Activated naive CD4-positive, alpha-beta T cell treated with anti-CD3 and anti-CD28 coated beads, Interleukin-2, amount 50 U/mL, for 24 hours (primary cell): ENCODE results near the gene KCNT1.
"Not testable (repeated sequence)": the region's sequence is repeated elsewhere in the genome, so short reads cannot be mapped to it uniquely, and the experiment has no call there.

ENCODE experiments used
- H3K27ac Mint-ChIP-seq: one replicate; pipeline ENCODE4 v1.8.0; 2021; ENCODE audit warnings: mild to moderate bottlenecking, mixed read lengths
- H3K27me3 Mint-ChIP-seq: one replicate; pipeline ENCODE4 v1.8.0; 2021; ENCODE audit warnings: mixed read lengths
- H3K36me3 Mint-ChIP-seq: one replicate; pipeline ENCODE4 v1.8.0; 2021; ENCODE audit warnings: mixed read lengths
- H3K4me1 Mint-ChIP-seq: one replicate; pipeline ENCODE4 v1.8.0; 2021; ENCODE audit warnings: mixed read lengths
- H3K4me3 Mint-ChIP-seq: one replicate; pipeline ENCODE4 v1.8.0; 2021; ENCODE audit warnings: mild to moderate bottlenecking, mixed read lengths
- H3K9me3 Mint-ChIP-seq: one replicate; pipeline ENCODE4 v1.8.0; 2021; ENCODE audit warnings: mixed read lengths

The KCNT1 gene

DNA sequence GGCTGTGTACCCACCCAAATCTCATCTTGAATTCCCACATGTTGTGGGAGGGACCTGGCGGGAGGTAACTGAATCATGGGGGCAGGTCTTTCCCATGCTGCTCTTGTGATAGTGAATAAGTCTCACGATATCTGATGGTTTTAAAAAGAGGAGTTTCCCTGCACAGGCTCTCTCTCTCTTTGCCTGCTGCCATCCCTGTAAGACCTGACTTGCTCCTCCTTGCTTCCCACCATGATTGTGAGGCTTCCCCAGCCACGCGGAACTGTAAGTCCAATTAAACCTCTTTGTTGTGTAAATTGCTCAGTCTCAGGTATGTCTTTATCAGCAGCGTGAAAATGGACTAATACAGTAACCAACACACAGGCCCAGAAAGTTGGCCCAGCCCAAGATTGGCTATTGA, 33.0 kb upstream of the KCNT1 start:
- H3K4me1 Mint-ChIP-seq, H3K9me3 Mint-ChIP-seq, H3K27me3 Mint-ChIP-seq, H3K4me3 Mint-ChIP-seq, H3K27ac Mint-ChIP-seq, H3K36me3 Mint-ChIP-seq: not testable (repeated sequence)

DNA sequence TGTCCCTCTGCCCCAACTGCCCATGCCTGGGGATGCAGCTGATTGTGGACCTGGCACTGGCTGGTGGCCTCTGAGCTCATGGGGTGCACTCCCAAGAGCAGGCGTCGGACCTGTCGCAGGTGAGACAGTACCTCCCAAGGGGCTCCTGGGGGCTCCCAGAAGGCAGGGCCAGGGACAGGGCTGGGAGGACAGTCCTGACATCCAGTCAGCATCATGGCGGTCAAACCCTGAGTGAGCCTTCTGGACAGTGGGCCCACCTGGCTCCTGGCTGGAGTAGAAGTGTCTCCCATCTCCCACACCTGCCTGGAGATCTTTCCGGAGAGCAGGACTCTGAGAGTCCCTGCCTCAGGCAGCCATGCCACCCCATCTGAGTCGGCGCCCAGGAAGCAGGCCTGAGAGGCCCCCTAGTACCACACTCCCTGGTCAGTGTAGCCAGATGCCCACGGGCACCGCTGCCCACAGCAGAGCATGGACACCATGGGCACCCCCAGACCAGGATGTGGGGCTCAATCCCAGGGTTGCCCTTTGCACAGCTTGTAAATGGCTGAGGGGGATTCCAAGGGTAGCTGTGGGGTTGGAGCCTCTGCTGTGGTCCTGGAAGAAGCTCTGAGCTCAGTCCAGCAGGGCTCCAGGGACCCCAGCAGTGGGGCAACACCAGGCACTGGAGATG, 32.2 kb upstream of the KCNT1 start:
- Mint-ChIP-seq H3K4me3 (no peak overlapping the region), H3K27ac (no peak overlapping the region), H3K36me3 (no peaks in the 10 kb centered on the region), H3K4me1 (no peaks in the 10 kb centered on the region), H3K9me3 (no peaks in the 10 kb centered on the region), H3K27me3 (peaks cover 3% of the 10 kb centered on the region)

DNA sequence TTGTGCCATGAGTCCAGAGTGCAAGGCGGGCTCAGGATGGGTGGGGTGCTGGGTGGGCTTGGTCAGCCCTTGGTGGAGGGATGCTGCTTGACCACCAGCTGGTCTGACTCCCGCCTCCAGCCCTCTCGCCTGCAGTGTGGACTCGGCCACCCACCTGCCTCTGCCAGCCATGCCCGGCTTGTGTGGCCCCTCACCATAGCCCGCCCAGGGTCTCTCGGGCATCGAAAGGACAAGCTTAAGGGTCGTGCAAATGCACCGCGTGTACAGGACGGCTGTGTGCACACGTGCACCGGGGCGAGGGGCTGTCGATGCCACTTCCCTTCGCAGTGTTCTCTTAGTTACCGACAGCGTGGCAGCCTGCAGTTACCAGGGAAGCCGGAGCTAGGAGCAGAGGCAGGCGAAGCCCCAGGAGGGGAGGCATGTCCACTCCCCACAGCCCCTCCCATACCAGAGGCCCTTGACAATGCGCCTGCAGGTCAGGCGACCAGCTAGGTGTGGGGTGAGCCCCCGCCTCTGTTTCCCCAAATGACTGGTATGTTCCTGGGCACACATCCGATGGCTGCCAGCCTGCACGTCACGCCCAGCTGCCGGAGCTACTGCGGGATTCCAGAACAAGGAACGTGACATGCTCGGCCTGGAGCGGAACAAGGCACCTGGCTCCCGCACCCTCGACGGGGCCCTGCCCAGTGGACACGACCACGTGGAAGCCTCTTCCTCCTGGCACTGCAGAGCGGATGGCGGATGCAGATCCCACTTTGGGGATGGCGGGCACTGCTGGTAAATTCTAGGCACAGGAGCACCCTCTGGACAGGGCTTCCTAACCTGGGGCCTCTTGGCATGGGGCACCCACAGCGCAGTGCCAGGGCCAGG, 31.0 kb upstream of the KCNT1 start:
- H3K27ac Mint-ChIP-seq: no peak overlapping the region
- peaks cover 3% of the 10 kb centered on the region for H3K27me3 Mint-ChIP-seq
- no peaks in the 10 kb centered on the region for H3K36me3 Mint-ChIP-seq
- no peaks in the 10 kb centered on the region for H3K9me3 Mint-ChIP-seq
- no peak overlapping the region for H3K4me3 Mint-ChIP-seq
- no peaks in the 10 kb centered on the region for H3K4me1 Mint-ChIP-seq

DNA sequence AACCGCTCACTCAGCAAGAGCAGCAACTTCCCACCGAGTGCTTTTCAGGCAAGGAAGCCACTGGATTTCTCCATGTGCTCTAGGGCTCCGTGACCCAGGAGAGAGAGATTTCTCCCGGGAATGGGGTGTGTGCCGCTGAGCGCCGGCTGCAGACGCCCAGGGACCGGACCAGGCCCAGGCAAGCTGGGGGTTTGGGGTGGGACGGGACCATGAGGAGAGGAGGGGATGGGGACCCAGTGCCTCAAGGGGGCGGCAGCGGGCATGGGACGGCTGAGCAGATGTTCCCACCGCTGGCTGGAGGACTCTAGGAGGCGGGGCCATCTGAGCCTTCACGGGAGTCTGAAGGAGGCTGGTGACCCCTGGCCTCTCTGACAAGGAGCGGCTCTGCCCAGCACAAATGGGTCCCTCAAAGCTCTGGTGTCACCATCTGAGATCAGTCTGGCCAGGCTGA, 30.4 kb upstream of the KCNT1 start:
- Mint-ChIP-seq H3K4me1 (no peaks in the 10 kb centered on the region), H3K27me3 (peaks cover 3% of the 10 kb centered on the region), H3K36me3 (no peaks in the 10 kb centered on the region), H3K9me3 (no peaks in the 10 kb centered on the region), H3K27ac (no peak overlapping the region), H3K4me3 (no peak overlapping the region)

DNA sequence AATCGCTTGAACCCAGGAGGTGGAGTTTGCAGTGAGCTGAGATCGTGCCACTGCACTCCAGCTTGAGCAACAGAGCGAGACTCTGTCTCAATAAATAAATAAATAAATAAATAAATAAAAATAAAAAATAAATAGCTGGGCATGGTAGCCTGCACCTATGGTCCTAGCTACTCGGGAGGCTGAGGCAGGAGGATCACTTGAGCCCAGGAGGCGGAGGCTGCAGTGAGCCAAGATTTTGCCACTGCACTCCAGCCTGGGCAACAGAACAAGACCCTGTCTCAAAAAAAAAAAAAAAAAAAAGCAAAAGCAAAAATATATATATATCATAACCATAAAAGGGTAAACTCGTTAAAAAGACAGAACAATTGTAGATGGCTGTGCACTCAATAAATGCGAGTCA, 29.2 kb upstream of the KCNT1 start:
- not testable (repeated sequence) for H3K36me3 Mint-ChIP-seq, H3K4me1 Mint-ChIP-seq, H3K9me3 Mint-ChIP-seq, H3K27me3 Mint-ChIP-seq, H3K4me3 Mint-ChIP-seq, H3K27ac Mint-ChIP-seq

DNA sequence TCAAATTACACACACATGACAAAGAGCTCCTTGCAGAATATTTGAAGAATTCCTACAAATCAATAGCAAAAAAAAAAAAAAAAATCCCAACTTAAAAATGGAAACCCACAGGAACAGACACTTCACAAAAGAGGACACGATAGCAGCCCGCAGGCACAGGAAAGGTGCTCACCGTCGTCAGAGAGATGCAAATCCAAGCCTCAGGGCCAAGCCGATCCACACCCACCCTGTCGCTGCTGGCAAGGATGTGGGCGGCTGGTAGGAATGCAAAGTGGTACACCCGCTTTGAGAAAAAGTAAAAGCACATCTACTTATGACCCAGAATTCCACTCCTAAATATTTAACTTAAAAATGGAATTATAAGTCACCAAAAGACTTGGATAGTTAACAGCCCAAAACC, 28.0 kb upstream of the KCNT1 start:
- no peaks in the 10 kb centered on the region for H3K36me3 Mint-ChIP-seq
- peaks cover 3% of the 10 kb centered on the region for H3K27me3 Mint-ChIP-seq
- H3K27ac Mint-ChIP-seq: no peak overlapping the region

DNA sequence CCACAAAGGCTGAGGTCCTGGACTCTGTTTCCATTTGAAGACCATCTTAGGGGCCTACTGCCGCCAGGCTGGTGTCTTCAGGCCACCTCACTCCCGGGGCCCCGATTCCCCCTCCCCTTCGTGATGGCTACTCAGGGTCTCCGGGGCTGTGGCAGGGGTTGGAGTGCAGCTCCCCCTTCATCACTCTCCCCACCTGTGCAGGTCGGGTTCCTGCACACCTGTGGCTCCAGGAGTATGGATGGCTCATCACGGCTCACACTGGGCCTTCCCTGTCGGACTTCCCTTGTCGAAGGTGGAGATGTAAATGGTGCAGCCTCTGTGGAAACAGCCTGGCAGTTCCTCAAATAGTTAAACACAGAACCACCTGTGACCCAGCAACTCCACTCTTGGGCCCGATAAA, 27.0 kb upstream of the KCNT1 start:
- Mint-ChIP-seq H3K27me3 (peaks cover 3% of the 10 kb centered on the region), H3K9me3 (no peaks in the 10 kb centered on the region)

More for the DNA sequence above, 28.0 kb upstream of the KCNT1 start:
- Mint-ChIP-seq H3K9me3 (no peaks in the 10 kb centered on the region), H3K4me3 (no peak overlapping the region), H3K4me1 (no peaks in the 10 kb centered on the region)

DNA sequence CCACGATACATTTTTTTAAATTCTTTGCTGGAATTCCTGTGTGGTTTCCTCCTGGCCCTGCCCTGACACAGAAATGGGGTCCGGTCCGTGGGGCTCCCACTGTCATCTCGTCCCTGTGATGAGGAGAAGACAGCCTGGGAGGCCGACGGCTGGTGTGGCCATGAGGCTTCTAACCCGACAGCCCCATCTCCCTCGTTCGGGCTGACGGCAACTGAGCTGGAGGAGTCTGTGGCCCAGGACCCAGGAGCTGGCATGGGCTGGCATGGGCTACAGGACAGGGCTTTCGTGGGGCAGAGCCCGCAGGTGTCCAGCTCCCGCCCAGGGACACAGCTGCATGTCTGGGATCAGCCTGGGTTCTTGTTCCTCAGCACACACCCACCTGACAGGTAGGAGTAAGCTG, 25.1 kb upstream of the KCNT1 start:
- Mint-ChIP-seq H3K36me3 (no peaks in the 10 kb centered on the region), H3K27me3 (peaks cover 3% of the 10 kb centered on the region), H3K9me3 (no peaks in the 10 kb centered on the region), H3K27ac (no peak overlapping the region), H3K4me3 (no peak overlapping the region), H3K4me1 (no peaks in the 10 kb centered on the region)

More for the DNA sequence above, 27.0 kb upstream of the KCNT1 start:
- H3K27ac Mint-ChIP-seq: no peak overlapping the region
- no peak overlapping the region for H3K4me3 Mint-ChIP-seq
- H3K36me3 Mint-ChIP-seq: no peaks in the 10 kb centered on the region
- no peaks in the 10 kb centered on the region for H3K4me1 Mint-ChIP-seq

DNA sequence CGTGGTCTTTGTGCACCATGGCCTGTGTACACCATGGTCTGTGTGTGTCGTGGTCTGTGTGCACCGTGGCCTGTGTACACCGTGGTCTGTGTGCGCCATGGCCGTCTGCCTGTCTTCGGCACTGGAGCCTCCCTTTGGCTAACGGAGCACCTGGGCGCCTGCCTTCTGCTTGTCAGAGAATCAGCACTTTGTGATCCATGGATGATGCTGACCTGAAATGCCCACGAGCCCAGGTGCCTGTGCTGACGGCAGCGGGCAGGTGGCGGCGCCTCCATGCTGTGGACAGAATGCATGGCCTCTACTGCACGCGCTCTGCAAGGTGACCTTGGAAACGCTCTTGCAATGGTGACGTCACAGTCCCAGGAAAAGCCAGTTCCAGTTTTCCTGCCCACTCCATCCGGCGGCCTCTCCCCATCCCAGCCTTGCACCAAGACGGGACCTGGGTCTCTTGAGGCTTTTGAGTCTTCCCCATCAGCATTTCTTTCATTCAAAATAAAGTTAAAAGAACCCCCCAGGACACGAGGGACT, 24.3 kb upstream of the KCNT1 start:
- no peaks in the 10 kb centered on the region for H3K36me3 Mint-ChIP-seq
- no peak overlapping the region for H3K4me3 Mint-ChIP-seq
- no peak overlapping the region for H3K27ac Mint-ChIP-seq
- no peaks in the 10 kb centered on the region for H3K27me3 Mint-ChIP-seq
- H3K9me3 Mint-ChIP-seq: no peaks in the 10 kb centered on the region
- no peaks in the 10 kb centered on the region for H3K4me1 Mint-ChIP-seq

DNA sequence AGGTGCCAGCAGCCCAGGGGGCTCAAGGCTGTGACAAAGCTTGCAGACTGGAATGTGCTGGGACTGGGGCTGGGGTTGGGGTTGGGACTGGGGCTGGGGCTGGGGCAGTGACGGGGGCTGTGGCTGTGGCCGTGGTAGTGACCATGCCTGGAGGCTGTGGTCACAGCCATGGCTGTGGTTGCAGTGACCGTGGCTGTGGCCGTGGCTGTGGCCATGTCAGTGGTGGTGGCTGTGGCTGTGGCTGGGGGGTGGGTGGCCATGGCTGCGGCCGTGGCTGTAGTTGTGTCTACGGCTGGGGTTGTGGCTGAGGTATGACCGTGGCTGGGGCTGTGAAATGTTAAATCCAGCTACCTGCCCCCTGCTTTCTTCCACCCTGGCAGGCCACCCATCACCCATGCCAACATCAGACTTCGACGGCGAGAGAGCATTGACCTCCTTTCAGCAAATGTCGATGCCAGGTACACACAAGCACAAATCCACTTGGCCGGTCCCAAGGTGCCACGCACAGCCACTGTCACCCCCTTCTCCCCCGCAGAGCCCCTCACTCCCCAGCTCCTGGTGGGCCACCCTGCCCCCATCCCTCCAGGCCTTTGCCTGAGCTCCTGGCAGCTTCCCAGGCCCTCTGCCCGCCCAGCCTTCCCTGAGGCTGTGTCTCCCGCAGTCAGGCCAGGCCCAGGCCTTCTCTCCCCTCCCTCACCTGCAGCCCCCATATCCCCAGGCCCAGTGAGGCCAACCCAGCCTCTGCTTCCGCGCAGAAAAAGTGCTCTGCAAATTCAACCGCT, 23.6 kb upstream of the KCNT1 start:
- no peaks in the 10 kb centered on the region for H3K4me1 Mint-ChIP-seq
- no peaks in the 10 kb centered on the region for H3K27me3 Mint-ChIP-seq
- no peaks in the 10 kb centered on the region for H3K36me3 Mint-ChIP-seq
- no peak overlapping the region for H3K27ac Mint-ChIP-seq
- H3K4me3 Mint-ChIP-seq: no peak overlapping the region
- H3K9me3 Mint-ChIP-seq: no peaks in the 10 kb centered on the region

DNA sequence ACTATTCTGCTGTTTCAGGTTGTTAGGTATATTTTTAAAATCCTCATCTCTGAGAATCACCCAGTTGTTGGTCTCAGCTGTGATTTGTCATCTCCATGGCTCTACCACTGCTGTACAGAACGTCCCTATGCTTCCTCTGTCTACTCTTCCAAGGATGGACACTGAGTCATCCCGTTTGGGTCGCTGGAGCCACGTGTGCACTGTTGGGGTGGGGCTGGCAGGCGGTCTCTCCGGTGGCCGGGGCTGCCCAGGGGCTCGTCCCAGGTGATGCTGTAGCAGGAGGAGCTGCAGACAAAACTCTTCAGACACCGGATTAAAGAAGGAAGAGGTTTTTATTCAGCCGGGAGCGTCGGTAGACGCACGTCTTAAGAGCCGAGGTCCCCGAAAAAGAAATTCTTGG, 21.9 kb upstream of the KCNT1 start:
- H3K4me3 Mint-ChIP-seq: no peak overlapping the region

DNA sequence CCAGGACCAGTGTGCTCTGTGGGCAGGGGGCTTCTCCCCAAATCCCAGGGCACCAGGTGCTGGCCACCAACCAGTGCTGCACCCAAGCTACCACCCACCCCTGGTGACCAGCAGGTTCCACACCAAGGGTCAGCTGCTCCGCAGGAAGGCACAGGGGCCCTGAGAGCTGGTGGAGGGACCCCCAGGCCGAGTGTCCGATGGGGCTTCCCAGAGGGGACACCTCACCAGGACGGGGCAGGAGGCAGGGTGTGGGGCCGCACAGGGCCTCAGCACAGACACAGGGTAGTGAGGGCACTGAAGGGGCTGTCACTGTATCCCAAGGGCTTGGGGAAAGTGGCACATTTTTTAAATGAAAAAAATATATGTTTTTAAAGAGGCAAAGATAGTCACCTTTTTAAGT, 20.8 kb upstream of the KCNT1 start:
- H3K36me3 Mint-ChIP-seq: no peaks in the 10 kb centered on the region

More for the DNA sequence above, 21.9 kb upstream of the KCNT1 start:
- H3K4me1 Mint-ChIP-seq: no peaks in the 10 kb centered on the region
- H3K27me3 Mint-ChIP-seq: no peaks in the 10 kb centered on the region
- no peaks in the 10 kb centered on the region for H3K9me3 Mint-ChIP-seq
- no peaks in the 10 kb centered on the region for H3K36me3 Mint-ChIP-seq
- no peak overlapping the region for H3K27ac Mint-ChIP-seq

DNA sequence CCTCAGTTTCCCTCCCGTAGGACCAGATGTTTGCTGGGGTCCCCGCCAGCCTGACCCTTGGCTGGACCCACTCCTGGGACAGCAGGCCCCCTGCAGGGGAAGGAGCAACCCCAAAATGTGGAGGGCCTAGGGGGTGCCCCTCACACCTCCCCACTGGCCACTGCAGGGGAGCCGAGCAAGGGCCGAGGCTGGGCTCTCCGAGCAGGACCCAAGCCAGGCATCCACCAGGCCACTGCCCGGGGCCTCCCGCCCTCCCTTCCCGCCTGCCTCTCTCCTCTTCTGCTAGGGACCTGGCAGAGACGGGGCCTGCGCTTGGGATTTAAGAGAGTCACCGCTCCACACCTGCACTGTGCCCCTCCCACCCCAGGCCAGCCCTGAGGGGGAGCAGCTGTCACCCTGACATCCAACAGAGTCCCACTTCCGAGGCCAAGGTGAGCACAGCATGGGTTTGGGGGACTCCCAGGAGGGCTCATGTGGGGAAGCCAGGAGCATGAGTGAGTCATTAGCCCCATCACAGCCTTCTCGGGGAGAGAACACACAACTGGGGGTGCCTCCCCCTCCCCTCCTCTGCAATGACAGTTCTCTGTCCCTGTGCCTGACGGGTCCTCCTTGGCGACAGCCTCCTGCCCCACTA, 18.5 kb upstream of the KCNT1 start:
- Mint-ChIP-seq H3K4me3 (no peak overlapping the region), H3K4me1 (no peaks in the 10 kb centered on the region), H3K36me3 (no peaks in the 10 kb centered on the region), H3K27me3 (no peaks in the 10 kb centered on the region), H3K9me3 (no peaks in the 10 kb centered on the region), H3K27ac (no peak overlapping the region)

More for the DNA sequence above, 20.8 kb upstream of the KCNT1 start:
- Mint-ChIP-seq H3K27ac (no peak overlapping the region), H3K9me3 (no peaks in the 10 kb centered on the region), H3K27me3 (no peaks in the 10 kb centered on the region), H3K4me1 (no peaks in the 10 kb centered on the region), H3K4me3 (no peak overlapping the region)

DNA sequence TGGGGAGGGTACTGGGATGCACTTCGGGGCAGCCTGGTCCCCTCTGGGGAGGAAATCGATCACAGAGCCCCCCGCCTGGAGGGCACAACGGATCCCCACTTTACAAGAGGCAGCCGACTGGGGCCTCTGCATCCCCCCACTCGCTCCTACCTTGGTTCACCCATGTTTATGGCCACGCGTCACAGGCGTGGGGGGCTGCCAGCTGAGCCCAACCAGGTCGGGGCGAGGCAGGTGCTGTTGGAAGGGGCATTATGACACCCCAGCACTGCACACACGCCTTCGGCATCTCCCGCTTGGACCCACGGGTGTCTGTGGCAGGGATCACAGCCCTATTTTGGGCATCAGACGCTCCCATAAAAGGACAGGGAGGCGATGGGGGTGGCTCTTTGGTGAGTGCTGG, 17.3 kb upstream of the KCNT1 start:
- no peak overlapping the region for H3K27ac Mint-ChIP-seq
- H3K36me3 Mint-ChIP-seq: no peaks in the 10 kb centered on the region
- H3K9me3 Mint-ChIP-seq: no peaks in the 10 kb centered on the region
- H3K4me1 Mint-ChIP-seq: no peaks in the 10 kb centered on the region
- H3K4me3 Mint-ChIP-seq: no peak overlapping the region
- H3K27me3 Mint-ChIP-seq: no peaks in the 10 kb centered on the region

DNA sequence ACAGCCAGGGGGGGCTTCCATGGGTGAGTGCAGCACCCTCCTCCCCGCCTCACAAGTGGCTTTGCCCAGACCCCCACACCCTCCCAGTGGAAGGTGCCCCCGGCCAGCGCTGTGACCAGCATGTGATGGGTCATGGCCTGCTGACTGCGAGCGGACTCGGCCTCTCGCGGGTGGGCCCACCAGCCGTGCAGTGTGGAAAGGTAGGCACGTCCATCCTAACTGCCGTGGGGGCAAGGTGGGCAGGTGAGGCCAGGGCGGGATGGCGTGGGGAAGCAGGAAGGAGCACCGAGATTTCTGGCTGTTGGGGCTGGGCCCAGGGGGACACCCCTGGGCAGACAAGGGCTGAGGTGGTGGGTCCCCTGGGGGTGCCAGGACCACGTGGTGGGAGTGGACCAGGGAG, 14.8 kb upstream of the KCNT1 start:
- no peaks in the 10 kb centered on the region for H3K4me1 Mint-ChIP-seq
- H3K27me3 Mint-ChIP-seq: no peaks in the 10 kb centered on the region
- no peaks in the 10 kb centered on the region for H3K9me3 Mint-ChIP-seq
- H3K4me3 Mint-ChIP-seq: no peak overlapping the region
- no peak overlapping the region for H3K27ac Mint-ChIP-seq
- no peaks in the 10 kb centered on the region for H3K36me3 Mint-ChIP-seq
